K562 (cell line): ENCODE data around the gene CGB3. TPM values are rescaled to one million over a fixed set of nuclear protein-coding genes. Genes with fewer than 3 reads are reported as not detected.

Experiments
- ATAC-seq: fragments of 200-7000 bp; cut with Tn5 transposase; 3 replicates; pipeline ENCODE4 v1.9.1; 2020; ENCODE audit warnings: moderate library complexity
- BruUV-seq: library from RNA; stranded (reverse); fragments of 400-500 nt; replicated peaks from 2 replicates; lab custom pipeline; 2021; lab: Mats Ljungman, UMichigan
- CTCF ChIA-PET: fragments of 300-600 bp; formaldehyde crosslinking; extraction: SDS; loops from one replicate; lab custom pipeline; 2021; ENCODE audit warnings: low intra/inter-chr PET ratio; lab: Yijun Ruan, JAX
- POLR2A ChIA-PET: fragments of 300-600, 350-650 bp; sonication (Branson Sonifier 250); formaldehyde crosslinking; extraction: SDS; loops from one replicate; lab custom pipeline; 2021; ENCODE audit warnings: antibody characterized with exemption, inconsistent platforms; lab: Yijun Ruan, JAX
- DNase-seq, 4 experiments: peaks; one replicate each; pipeline versions ENCODE4 v3.0.0 to v3.0.0-alpha.2; 2011 to 2018; ENCODE audit warnings: low spot score in 3 of 4, mixed read lengths in 3 of 4; ENCODE audit errors: extremely low read depth in 1 of 4
- FAIRE-seq: peaks from 2 replicates; lab custom pipeline; 2011; peaks lifted over from hg19 to GRCh38; lab: Jason Lieb, UNC
- H2AFZ ChIP-seq: 2 replicates; pipeline ENCODE4 v1.6.0; 2011; ENCODE audit warnings: low read depth, low read length, control low read depth, inconsistent platforms
- H3K27ac ChIP-seq: fragments of 200-600 bp; 3 replicates; pipeline ENCODE4 v1.8.0; 2011; ENCODE audit warnings: low read depth, mild to moderate bottlenecking, control low read depth, inconsistent platforms, low read length, moderate library complexity, mixed read lengths; ENCODE audit errors: extremely low read depth
- H3K27me3 ChIP-seq, 2 experiments: fragments of 300-600 bp in 1 of 2; 2 replicates in 1 of 2; 3 replicates in 1 of 2; pipeline versions ENCODE4 v1.6.0 to v1.8.0; 2011; ENCODE audit warnings: inconsistent platforms in 2 of 2, low read length in 2 of 2, mild to moderate bottlenecking in 1 of 2, mixed read lengths in 1 of 2, moderate library complexity in 1 of 2; ENCODE audit not compliant: control insufficient read depth in 2 of 2, insufficient read depth in 2 of 2
- H3K36me3 ChIP-seq: fragments of 300-600 bp; 3 replicates; pipeline ENCODE4 v1.8.0; 2011; ENCODE audit warnings: mild to moderate bottlenecking, low read length, inconsistent platforms; ENCODE audit not compliant: control insufficient read depth, insufficient read depth
- H3K4me1 ChIP-seq, 2 experiments: fragments of 200-600 bp in 1 of 2; replicated peaks in 1 of 2; 2 replicates in 1 of 2; 3 replicates in 1 of 2; pipeline versions ENCODE4 v1.5.1 to v1.8.0; 2011; ENCODE audit warnings: inconsistent platforms in 2 of 2, low read length in 2 of 2, mild to moderate bottlenecking in 1 of 2, mixed read lengths in 1 of 2, moderate library complexity in 1 of 2; ENCODE audit not compliant: control insufficient read depth in 2 of 2, insufficient read depth in 2 of 2
- H3K4me2 ChIP-seq: 2 replicates; pipeline ENCODE4 v1.6.1; 2011; ENCODE audit warnings: low read length, control low read depth, inconsistent platforms, mixed read lengths; ENCODE audit not compliant: insufficient read depth
- H3K4me3 ChIP-seq: fragments of 200-600 bp; sonication (generic), shearing (Covaris generic); 2 replicates; pipeline ENCODE4 v1.5.1; 2016; ENCODE audit warnings: control low read depth, inconsistent platforms
- H3K79me2 ChIP-seq: fragments of 200-600 bp; 3 replicates; pipeline ENCODE4 v1.8.0; 2011; ENCODE audit warnings: low read length, inconsistent platforms; ENCODE audit not compliant: control insufficient read depth, insufficient read depth
- H3K9ac ChIP-seq, 2 experiments: 2 replicates each; pipeline versions ENCODE4 v1.6.0 to v1.6.1; 2011; ENCODE audit warnings: low read depth in 2 of 2, low read length in 2 of 2, control low read depth in 1 of 2, inconsistent platforms in 1 of 2, mild to moderate bottlenecking in 1 of 2, mixed read lengths in 1 of 2; ENCODE audit not compliant: insufficient read depth in 1 of 2
- H3K9me1 ChIP-seq: one replicate; pipeline ENCODE4 v1.6.0; 2011; ENCODE audit warnings: inconsistent platforms, mild to moderate bottlenecking, low read length, moderate library complexity; ENCODE audit not compliant: control insufficient read depth, insufficient read depth
- H3K9me3 ChIP-seq: replicated peaks from 2 replicates; pipeline ENCODE4 v1.5.1; 2011; ENCODE audit warnings: low read depth, low read length, inconsistent platforms; ENCODE audit not compliant: control insufficient read depth, insufficient read depth
- H4K20me1 ChIP-seq: replicated peaks from 2 replicates; pipeline ENCODE4 v1.6.1; 2011; ENCODE audit warnings: low read length, inconsistent platforms, mixed read lengths; ENCODE audit not compliant: control insufficient read depth, insufficient read depth
- EHMT2 ChIP-seq: fragments of 450-650 bp; IDR thresholded peaks from 2 replicates; pipeline ENCODE4 v1.6.1; 2018; ENCODE audit warnings: antibody characterized with exemption
- THAP7 ChIP-seq: fragments of 250-450 bp; sonication (Bioruptor Pico); IDR thresholded peaks from 2 replicates; pipeline ENCODE4 v1.5.0; 2021
- XRCC4 ChIP-seq: IDR thresholded peaks from one replicate; pipeline ENCODE4 v1.6.1; 2011; ENCODE audit not compliant: insufficient read depth, insufficient read length; ENCODE audit errors: extremely low read depth
- ZBTB49 ChIP-seq: sonication (generic); formaldehyde crosslinking; IDR thresholded peaks from 2 replicates; pipeline ENCODE4 v1.8.0; 2022; ENCODE audit warnings: missing genetic modification reagents, mild to moderate bottlenecking, borderline replicate concordance
- ZNF707 ChIP-seq: fragments of 250-450 bp; sonication (Bioruptor Pico); conservative IDR thresholded peaks from 2 replicates; pipeline ENCODE4 v1.8.0; 2022; ENCODE audit warnings: inconsistent platforms, mild to moderate bottlenecking, moderate library complexity
- WGBS: fragments of 100-300 bp; shearing (Covaris generic); methylation state at CpG from one replicate; pipeline ENCODE4 v1.1.6; 2016; ENCODE audit warnings: low coverage, mixed read lengths; ENCODE audit not compliant: insufficient coverage; ENCODE audit errors: missing lambda C conversion rate; 5-methylcytosine and 5-hydroxymethylcytosine counted together
- in situ Hi-C: fragments of 300-500 bp; cut with MboI; formaldehyde crosslinking; loops from 4 replicates; pipeline ENCODE4 v1.15.0; 2018; ENCODE audit warnings: inconsistent platforms, mixed read lengths
- intact Hi-C: fragments of 100-400 bp; cut with micrococcal nuclease; formaldehyde crosslinking; loops from 2 replicates; pipeline ENCODE4 v1.14.2; 2022
- polyA plus RNA-seq, 8 experiments: library from polyadenylated mRNA; depleted of rRNA in 4 of 8; stranded (reverse) in 5 of 8; unstranded in 3 of 8; fragments of >200 nt; fragmentation: Nextera tagmentation in 2 of 8; fragmentation: Illumina TruSeq in 1 of 8; extraction: Ambion mirVana in 2 of 8; extraction: Trizol in 1 of 8; gene quantifications; 2 replicates each; pipeline versions ENCODE4 v1.2.1 to v1.2.3, GENCODE V29; 2011 to 2014; ENCODE audit warnings: inconsistent platforms in 1 of 8, missing spikeins in 1 of 8
- total RNA-seq, 7 experiments: library from RNA; depleted of rRNA in 6 of 7; stranded (reverse); fragments of >200 nt in 6 of 7; fragmentation: Illumina TruSeq in 2 of 7; extraction: Trizol in 2 of 7; gene quantifications; 2 replicates each; pipeline versions ENCODE4 v1.2.1 to v1.2.3, GENCODE V29; 2011 to 2021; ENCODE audit warnings: low replicate concordance in 1 of 7

Gene CGB3
- total and polyA plus RNA-seq, 9 of the 15 experiments (the other 6 are each of a cell fraction or from before 2014, with no cell fraction given), result not detected

- no peak for TF ChIP-seq ZBTB49 (CRISPR knock-in tag)
- no peak for TF ChIP-seq THAP7 (CRISPR knock-in tag)
- TF ChIP-seq ZNF707 (CRISPR knock-in tag), result no peak
- TF ChIP-seq EHMT2, result no peak
- TF ChIP-seq, all 486 proteins: peak for 0
These were observed 44.9 kb upstream of the CGB3 start (continued) for GRCh38 chr19:49069026-49069425.

GRCh38 chr19:49067554-49067953, 43.4 kb upstream of the CGB3 start:
- Histone ChIP-seq H3K27ac (no peak overlapping the region), H3K4me1 (peaks cover 0 to 31% of the 10 kb centered on the region in 2 experiments; a peak in 4 of 5 replicates), H3K9me1 (no peaks in the 10 kb centered on the region), H3K4me2 (no peak overlapping the region), H3K79me2 (no peaks in the 10 kb centered on the region), H4K20me1 (no peaks in the 10 kb centered on the region), H3K27me3 (peaks cover 17 to 51% of the 10 kb centered on the region in 2 experiments; a peak in 4 of 5 replicates), H3K9ac (no peak overlapping the region), H3K4me3 (no peak overlapping the region), H3K9me3 (no peaks in the 10 kb centered on the region), H2AFZ (no peak overlapping the region), H3K36me3 (no peaks in the 10 kb centered on the region)
- POLR2A ChIA-PET, result interaction anchor here (0.5 to 1.4 kb wide), 2 partner anchors 10 to 127 kb away, joined by 3 to 5 read pairs; partner anchors contain the start of gene CGB7
- ATAC-seq, result no peak
- CTCF ChIA-PET, result no interaction called here
- no peak for DNase-seq
- no TSS peak for BruUV-seq
- 9% methylated on average over 3 of the region's 3 CpGs for WGBS
- intact Hi-C loops (no loop called here), in situ Hi-C loops (no loop called here)
- FAIRE-seq, result no peak
- TF ChIP-seq XRCC4, result no peak
